Fibroblast of upper back skin (primary cell): ENCODE data around the gene LYPD6.
A peak's percentile ranks its signal among the peaks of the same experiment; 100 is the strongest.
"Not testable (repeated sequence)": the region's sequence is repeated elsewhere in the genome, so short reads cannot be mapped to it uniquely, and the experiment has no call there.

Experiments
- DNase-seq: peaks from one replicate; pipeline ENCODE4 v3.0.0-alpha.2; 2013

LYPD6 gene, protein sequence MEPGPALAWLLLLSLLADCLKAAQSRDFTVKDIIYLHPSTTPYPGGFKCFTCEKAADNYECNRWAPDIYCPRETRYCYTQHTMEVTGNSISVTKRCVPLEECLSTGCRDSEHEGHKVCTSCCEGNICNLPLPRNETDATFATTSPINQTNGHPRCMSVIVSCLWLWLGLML

DNA sequence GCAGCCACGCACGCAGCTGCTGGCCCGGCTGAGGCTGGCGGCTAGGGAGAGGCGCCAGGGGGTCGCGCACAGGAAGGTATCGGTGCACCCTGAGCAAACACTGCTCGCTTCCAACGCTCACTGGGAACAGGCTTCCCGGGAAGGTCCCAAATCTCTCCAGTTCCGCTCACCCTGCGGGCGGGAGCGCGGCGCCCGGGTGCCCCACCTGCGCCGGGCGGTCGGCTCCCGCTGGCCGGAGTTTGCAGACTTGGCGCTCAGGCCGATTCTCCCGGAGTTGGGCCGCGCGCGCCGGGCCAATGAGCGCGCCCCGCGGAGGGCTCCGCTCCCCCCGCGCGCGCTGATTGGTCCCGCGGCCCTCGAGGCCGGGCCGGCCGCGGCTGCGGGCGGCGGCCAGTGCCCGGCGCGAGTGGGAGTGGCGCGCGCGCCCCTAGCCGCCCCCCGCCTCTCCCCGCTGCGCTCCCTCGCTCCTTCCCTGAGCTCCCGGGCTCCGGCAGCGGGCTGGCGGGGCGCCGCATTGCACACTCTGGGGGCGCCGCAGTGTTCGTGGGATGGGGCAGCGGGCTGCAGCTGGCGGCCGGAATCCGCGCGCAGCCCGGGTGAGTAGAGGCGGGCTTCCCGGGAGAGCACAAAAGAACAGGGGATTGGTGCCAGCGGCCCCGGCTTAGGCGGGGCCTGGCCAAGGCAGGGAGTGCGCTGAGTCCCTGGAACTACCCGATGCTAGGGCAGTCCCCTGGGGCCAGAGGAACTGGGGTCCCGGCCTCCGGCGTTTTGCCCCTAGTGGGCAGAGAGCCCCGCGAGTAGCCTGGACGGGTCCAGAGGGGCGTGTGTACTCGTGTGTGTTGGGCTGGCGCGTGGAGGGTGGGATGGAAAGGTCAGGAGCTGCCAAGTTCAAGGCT is at the start of gene LYPD6:
TSS of gene LYPD6 (plus strand) at position 461 of the 896 bp plus-strand sequence. CDS start 107,122 bp downstream, outside the sequence.
- DNase-seq = peak; percentile 73

DNA sequence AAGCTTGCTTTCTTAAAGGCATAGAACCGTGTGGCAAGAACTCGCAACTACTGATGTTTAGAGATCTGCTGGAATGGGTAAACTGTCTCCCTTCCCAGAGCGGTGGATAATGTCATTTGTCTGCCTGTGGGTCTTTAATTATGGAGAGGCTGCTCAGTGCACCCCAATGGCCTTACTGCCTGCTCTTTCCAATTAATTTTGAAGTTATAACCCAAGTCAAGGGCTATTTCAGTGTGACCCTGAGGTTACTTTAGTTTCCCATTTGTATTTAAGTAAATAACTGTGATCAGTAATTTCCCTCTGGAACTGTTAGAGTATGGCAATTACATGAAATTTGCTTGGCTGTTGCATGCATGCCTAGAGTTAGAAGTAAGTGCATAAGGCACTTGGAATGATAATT is 48.9 kb upstream of the LYPD6 start:
- no peak for DNase-seq

DNA sequence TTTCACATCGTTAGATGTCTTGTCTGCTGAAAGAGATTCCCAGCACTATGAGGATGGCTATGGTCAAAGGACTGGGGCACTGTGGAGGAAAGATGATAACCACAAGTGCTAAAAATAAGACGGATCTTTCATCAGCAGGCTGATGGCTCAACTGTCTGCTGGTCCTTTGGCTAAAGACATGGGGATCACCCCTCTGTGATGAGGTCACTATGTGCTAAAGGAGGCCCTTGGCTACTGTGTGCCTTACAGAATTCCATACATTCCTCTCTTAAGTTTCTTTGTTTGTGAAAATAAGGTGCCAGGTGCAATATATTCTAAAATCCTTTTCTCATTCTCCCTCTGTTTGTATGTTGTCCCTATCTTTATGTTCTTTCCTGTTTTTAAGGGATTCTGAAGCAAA is 39.7 kb upstream of the LYPD6 start:
- DNase-seq = no peak

DNA sequence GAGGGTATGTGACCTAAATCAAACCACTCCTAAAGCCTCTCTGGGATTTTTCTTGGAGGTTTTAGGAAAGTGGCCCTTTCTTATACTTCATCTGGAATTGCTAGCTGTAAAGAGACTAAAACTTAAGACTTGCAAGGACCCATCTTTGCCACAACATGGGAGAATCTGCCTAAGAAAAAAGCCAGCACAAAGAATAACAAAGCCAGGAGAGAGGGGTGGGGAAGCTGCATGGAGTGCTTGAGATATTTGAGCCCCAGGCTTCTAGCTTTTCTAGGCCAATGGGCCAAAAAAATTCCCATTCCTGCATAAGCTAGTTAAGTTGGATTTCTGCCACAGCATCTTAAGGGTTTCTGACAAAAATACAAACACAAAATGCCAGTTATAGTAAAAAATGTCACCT is 38.5 kb upstream of the LYPD6 start:
- no peak for DNase-seq

DNA sequence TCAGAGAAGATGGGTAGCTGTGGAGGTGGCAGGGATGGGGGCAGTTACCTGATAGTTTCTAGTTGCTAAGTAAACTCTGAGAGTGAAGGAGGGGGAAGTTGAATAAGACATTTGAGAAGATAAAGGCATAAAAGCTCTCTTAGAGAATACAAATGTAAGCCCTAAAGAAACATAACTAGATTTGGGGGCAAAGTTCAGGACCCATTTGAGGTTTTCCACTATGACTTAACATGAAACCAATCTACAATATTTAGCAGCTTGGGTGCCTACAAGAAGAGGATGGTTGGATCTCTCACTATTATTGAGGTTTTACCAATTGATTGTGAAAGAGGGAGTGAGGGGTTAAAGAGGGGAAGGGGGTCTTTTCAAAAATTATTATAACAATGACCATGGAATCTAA is 34.4 kb upstream of the LYPD6 start:
- no peak for DNase-seq

DNA sequence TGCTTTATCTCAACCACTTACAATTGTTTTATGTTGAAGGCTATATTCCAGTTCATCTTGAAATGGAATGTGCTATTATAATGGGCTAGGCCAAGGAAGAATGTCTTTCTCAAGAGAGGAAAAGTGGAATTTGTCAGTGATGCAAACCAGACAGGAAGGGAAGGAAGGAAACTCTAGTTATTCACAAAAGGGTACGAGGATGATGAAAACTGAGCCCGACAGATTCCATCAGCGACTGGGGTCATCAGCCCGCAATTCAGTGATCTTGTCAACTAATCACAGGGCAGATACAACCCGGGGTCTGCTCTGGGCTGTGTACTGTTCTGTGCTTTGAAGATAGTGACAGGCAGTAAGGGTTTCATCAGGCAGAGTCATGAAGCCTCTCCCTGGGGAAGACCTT is 23.4 kb upstream of the LYPD6 start:
- no peak for DNase-seq

DNA sequence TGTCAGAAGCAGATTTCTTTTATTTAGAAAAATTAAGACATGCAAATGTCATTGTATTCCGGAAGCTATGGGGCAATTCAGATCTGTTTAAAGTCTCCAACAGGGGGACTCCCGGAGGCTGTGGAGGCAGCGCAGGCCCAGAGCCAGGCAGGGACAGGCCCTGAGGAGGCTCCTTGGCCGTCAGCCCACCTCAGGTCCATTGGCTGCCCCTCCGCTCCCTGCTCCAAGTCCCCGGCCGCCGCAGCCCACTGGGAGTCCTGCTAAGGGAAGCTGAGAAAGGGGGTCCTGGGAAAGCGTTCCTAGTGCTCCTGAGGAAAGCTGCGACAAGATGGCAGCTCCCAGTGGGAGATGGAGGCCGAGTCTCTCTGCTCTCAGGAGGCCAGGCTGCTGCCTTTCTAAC is 20.0 kb upstream of the LYPD6 start:
- no peak for DNase-seq

DNA sequence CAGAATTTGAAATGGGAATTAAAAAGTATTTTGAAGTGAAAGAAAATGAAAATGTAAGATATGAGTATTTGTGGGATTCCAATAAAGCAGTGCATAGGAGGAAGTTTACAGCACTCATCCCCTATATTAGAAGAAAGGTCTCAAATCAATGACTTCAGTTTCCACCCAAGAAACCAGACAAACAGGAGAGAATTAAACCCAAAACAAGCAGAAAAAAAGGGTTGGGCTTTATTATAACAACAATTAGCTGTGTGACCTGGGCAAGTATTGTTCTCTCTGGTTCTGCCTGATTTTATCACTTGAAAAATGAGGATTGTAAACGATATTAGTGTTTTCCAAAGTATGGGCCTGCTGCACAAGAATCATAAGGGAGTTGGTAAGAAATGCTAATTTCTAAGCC is 18.3 kb upstream of the LYPD6 start:
- no peak for DNase-seq

DNA sequence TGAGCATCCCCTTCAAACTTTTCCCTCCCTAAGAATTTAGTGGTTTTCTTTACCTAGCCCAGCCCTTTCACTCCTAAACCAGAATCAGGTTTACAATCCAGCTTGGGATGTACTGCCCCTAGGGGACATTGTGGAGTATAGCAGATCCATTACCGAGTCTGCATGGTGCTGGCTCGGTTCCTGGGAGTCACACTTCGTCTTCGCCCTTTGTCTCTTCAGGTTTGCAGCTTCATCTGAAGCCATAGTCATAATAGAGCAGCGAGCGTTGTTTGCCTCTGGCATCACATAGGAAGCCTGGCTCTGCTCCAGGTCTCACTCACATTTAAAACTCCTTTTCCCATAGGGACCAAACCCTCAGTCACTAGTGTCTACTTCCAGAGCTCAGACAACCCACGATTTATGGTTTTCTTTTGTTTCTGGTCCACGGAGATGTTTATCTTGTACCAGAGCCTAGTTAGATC is 16.8 kb upstream of the LYPD6 start:
- peak; percentile 41 for DNase-seq

DNA sequence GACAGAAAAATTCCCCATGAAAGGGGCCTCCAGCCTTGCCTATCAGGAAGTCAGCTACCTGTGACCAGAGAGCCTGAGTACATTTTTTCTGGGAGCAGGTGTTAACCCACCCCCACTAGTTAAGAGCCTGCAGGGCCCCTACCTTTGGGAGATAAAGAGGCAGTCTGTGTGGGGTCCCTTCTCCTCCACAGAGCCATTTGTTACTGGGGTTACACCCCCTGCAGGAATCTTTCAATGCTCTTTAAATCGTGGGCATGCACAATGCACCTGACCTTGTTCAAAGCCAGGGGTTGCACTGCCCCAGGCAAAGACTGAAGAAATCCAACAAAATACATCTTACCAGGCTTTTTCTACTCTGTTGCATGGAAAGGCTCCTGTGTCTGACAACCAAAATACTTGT is 15.7 kb upstream of the LYPD6 start:
- no peak for DNase-seq

DNA sequence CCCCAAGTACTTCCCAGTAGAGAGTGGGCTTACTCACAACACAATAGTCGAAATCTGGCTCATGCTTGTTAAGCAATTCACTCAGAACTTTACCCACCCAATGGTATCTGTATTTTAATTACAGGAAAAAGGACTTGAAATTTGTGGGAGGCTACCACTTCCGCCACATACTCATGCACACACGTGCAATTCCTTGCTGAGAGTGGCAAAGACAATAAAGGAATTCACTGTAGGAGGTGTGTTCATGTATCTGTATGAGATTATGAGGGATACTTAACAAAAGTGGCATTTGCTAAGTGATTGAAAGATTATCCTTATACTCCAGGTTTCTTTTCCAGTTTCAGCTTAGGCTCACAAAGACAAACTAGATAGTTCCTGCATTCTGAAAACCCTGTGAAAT is 14.9 kb upstream of the LYPD6 start:
- no peak for DNase-seq

DNA sequence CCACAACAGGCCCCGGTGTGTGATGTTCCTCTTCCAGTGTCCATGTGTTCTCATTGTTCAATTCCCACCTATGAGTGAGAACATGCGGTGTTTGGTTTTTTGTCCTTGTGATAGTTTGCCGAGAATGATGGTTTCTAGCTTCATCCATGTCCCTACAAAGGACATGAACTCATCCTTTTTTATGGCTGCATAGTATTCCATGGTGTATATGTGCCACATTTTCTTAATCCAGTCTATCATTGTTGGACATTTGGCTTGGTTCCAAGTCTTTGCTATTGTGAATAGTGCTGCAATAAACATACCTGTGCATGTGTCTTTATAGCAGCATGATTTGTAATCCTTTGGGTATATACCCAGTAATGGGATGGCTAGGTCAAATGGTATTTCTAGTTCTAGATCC is 11.8 kb upstream of the LYPD6 start:
- DNase-seq = not testable (repeated sequence)

DNA sequence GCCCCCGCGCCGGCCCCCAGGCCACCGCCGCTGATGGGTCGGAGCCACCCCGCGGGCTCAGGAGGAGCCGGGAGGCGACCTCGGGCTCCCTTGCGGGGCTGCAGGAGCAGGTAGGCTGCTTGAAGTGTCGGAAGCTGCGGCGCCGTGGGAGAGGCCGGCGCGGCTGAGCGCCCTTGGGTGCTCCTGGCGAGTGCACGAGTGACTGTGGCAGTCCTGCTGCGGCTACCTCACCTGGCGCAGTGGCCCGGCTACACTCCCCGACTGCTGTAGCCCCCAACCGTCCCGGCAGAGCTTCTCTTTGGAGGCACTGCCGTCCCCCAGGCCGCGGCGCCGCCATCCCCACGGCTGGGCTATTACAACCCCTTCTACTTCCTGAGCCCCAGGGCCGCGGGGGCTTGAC is 10.0 kb upstream of the LYPD6 start:
- DNase-seq = no peak

DNA sequence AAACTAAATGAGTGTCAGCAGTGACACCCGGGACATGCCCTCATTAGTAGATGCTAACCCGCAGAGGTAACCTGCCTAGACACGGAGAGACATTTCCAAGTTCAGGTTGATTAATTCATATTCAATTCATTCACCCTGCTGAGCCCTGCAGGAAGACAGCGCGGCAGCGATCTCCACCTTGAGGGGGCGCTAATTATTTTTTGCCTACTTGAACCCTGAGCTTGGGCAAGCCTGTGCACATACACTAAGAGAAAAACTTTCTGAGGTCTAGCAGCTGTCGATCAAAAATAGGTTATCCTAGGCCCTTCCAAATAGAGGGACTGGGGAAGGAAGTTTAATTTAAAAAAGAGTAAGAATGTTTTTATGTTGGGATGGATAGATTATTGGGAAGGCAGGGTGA is 1.3 kb upstream of the LYPD6 start:
- no peak for DNase-seq

DNA sequence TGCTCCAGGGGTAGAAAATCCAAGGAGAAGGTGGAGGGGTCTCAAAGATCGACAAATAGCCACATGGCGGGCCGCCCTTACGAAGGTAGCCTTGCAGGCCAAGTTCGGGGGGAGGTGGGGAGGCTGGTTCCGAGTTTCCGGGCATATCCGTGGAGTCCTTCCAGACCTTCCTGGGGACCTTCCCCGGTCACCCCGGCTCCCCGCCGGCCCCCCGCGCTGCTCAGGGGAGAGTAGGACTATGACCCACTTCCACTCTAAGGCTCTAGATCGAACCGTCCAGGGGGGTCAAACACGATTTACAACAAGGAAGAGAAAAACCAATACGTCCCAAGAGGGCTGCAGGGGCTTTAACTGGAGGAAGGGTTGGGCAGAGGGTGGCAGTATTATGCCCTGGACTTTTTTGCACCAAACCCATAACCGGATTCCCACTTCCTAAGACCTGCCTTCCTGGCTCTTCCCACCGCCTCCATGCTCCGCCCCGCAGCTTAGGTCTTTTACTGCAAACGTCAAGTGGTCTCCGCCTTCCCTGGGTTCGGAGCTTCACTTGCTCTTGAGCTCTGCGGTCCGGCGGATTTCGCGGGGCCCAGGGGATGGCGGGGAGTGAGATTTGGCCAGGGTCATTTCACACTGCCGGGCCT is 779 bp upstream of the LYPD6 start:
- DNase-seq = peak; percentile 54

DNA sequence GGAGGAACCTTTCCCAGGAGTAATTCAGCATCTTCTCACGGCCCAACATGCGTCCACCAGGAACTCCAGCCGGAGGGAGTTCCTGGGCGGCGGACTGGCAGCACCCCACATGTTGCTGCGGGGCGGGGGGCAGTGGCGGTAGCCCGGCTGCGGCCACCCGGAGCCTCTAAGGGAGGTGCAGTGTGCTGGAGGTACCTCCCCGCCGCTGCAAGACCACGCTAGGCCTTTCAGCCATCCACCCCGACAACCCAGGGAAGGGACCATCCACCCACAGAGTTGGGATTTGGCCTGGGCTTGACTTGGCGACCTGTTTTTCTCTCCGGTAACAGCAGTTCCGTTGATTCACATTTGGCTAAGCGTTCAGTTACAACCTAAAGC is 625 bp downstream of the LYPD6 start:
- no peak for DNase-seq

DNA sequence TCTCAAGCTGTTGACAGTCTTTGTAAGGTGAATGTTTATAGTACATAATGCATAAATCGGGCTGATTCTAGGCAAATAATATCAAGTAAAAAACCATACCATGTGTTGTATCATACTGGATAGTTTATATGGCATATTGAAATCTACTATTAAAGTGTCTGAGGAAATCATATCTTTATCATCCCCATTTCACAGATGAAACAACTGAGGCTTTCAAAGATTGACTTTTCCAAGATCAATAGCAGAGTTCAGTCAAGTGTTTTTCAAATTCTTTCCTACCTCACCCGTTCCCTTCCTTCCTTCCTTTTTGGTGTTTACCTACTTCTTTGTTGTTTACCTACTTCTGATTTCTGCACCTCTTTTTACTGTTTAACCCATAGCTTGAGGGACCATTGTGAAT is 2.0 kb downstream of the LYPD6 start:
- DNase-seq = no peak

DNA sequence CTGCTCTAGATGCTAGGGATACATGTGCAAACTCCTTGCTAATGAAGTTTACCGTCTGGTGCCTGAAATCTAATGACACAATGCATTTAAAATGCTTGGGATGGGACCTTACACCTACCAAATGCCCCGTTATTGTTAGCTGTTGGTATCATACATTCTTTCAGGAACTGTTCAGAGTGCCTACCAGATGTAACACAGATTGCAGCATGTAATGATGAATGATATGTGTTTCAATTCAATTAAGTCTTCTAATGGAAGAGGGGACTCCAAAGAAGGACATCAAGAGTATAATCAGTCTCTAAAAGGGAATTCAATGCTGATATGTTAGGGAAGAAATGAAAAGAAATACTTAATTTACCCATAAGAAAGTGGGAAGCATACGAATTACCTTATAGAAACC is 3.2 kb downstream of the LYPD6 start:
- no peak for DNase-seq

DNA sequence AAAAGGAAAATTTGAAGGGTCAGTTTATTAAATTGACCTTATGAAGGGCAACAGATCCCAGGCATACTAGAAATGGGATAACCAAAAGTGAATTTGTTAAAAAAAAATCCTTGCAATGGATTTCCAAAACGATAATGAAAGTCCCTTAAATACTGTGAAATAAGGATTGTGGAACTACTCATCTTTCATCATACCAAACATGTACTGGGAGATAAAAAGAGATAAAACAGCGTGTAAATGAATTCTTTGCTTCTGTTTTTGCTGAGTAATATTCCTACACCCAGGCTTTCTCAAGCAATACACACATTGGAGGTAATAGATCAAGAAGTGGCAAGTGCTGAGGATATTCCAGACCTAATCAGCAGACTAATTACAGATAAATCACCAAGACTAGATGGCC is 3.8 kb downstream of the LYPD6 start:
- DNase-seq = no peak

DNA sequence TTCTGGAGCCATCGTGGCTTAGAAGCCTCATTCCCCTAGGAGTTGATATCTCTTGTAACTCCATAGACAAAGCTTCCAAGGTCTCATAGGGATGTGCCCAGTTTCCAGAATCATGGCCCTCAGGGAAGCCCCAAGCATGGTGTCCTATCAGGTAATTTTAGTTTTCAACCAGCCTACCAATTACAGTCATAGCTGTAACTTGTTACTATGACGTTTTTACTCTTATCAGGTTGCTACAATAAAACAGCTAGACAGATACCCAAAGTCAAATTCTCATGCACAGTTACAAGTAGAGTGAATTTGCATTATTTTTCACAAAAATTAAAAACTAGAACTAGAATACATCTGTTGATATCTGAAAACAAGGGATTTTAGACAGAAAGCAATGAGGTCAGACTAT is 8.9 kb downstream of the LYPD6 start:
- DNase-seq = no peak

DNA sequence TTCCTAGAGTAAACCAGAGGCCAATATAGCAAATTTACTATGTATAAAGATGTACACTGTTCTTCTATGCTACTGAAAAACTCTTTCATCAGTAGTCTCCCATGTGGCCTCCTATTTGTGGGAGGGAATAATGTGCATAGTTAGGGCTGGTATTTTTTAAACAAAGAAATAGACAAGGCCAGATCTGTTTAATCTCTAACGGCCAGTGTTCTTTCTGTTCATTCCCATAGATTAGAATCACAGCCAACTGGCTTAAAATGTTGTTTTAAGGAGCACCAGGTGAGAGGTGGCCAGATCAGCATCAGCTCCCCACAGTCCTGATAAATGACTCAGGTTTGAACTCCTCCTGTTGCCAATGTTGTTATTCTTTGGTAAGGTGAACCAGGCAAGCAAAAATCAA is 12.1 kb downstream of the LYPD6 start:
- DNase-seq = no peak

DNA sequence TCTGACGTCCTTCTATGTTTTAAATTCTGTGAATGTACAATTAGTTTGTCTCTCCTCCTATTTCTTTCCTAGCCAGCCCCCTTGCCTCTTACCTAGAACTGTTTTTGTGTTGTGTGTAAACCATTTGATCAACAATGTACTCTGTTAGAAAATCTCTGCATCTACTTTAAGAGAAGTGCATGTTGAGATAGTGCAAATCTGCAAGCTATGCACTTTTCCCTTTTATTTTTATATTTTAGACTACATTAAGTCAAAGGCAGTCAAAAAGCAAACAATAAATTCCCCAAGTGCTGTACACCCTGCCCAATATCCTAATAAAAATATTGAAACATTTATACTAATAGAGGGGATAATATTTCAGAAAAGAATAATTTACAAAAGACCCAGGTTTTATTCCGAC is 13.7 kb downstream of the LYPD6 start:
- DNase-seq = no peak

DNA sequence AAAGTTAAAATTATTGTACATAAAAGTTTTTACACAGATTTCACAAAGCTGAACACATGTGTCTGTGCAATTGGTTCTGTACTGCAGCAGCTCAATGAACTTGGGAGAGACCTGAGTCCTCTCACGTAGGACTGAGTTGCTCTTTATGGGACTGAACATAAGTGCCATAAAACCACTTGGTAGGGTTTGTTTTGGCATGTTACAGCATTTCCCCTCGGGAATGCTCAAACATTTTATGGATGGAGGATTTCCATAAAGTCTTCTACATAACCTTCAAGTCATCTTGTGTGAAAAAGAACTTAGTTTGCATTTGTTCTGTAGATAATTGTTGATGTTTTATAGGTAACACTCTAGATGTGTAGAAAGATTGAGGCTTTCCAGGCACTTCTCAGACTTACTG is 15.9 kb downstream of the LYPD6 start:
- no peak for DNase-seq

DNA sequence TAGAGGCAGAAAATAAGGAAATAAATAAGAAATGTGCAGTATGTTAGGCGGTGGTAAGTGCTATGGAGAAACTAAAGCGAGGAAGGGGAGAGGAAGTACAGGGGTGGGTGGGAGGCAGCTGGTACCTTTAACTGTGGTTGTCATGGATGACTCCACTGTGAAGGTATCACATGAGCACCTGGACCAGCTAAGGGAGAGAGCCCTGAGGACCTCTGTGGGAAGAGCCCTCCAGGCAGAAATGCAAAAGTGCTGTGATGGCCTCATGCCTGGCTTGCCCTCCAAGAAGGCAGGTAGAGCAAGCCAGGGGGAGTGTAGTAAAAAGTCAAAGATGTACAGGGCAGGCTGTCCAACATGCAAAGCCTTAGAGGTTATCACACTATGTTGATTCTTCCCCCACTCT is 17.9 kb downstream of the LYPD6 start:
- no peak for DNase-seq
